ENCODE measurements around the gene DKK1.

GRCh38 chr10:52319926-52320325, 5.8 kb downstream of the DKK1 start:
- no peak for TF ChIP-seq EZH2 (IDR thresholded peaks at IDR 0.05; ENCODE audit: low read depth)
- no peak for TF ChIP-seq CTCF (conservative IDR thresholded peaks at IDR 0.05)

Data from PC-9 (cell line).